ENCODE data around the gene LY6G6D.

The LY6G6D gene

GRCh38 chr6:31765910-31766794, 51.0 kb downstream of the LY6G6D start:
- DNase-seq: no peak

GRCh38 chr6:31767096-31767645, 52.0 kb downstream of the LY6G6D start:
- DNase-seq: no peak

Measured in DMS 273 treated with DMSO at 0.1 percent for 48 hours (cell line).